IPS-20b (cell line): ENCODE data around the gene CDKN2B-AS1.

ENCODE experiments used
- H3K27ac ChIP-seq: one replicate; pipeline ENCODE4 v1.5.1; 2013; ENCODE audit warnings: low read length
- H3K27me3 ChIP-seq: 2 replicates; pipeline ENCODE4 v1.6.1; 2013; ENCODE audit warnings: mild to moderate bottlenecking, low read length, inconsistent platforms; ENCODE audit not compliant: insufficient read depth
- H3K36me3 ChIP-seq: 2 replicates; pipeline ENCODE4 v1.6.1; 2013; ENCODE audit warnings: low read depth, mild to moderate bottlenecking, inconsistent platforms, low read length, moderate library complexity; ENCODE audit not compliant: insufficient read depth
- H3K4me1 ChIP-seq: 2 replicates; pipeline ENCODE4 v1.6.1; 2013; ENCODE audit warnings: mild to moderate bottlenecking, control low read depth, inconsistent platforms, low read length, moderate library complexity; ENCODE audit not compliant: insufficient read depth
- H3K4me3 ChIP-seq: 2 replicates; pipeline ENCODE4 v1.5.1; 2013; ENCODE audit warnings: mild to moderate bottlenecking, low read length, inconsistent platforms
- H3K9ac ChIP-seq: 2 replicates; pipeline ENCODE4 v1.6.1; 2013; ENCODE audit warnings: low read depth, mild to moderate bottlenecking, inconsistent platforms, low read length, moderate library complexity
- H3K9me3 ChIP-seq: 2 replicates; pipeline ENCODE4 v1.6.1; 2013; ENCODE audit warnings: mild to moderate bottlenecking, low read depth, low read length, inconsistent platforms; ENCODE audit not compliant: insufficient read depth

Gene CDKN2B-AS1

DNA sequence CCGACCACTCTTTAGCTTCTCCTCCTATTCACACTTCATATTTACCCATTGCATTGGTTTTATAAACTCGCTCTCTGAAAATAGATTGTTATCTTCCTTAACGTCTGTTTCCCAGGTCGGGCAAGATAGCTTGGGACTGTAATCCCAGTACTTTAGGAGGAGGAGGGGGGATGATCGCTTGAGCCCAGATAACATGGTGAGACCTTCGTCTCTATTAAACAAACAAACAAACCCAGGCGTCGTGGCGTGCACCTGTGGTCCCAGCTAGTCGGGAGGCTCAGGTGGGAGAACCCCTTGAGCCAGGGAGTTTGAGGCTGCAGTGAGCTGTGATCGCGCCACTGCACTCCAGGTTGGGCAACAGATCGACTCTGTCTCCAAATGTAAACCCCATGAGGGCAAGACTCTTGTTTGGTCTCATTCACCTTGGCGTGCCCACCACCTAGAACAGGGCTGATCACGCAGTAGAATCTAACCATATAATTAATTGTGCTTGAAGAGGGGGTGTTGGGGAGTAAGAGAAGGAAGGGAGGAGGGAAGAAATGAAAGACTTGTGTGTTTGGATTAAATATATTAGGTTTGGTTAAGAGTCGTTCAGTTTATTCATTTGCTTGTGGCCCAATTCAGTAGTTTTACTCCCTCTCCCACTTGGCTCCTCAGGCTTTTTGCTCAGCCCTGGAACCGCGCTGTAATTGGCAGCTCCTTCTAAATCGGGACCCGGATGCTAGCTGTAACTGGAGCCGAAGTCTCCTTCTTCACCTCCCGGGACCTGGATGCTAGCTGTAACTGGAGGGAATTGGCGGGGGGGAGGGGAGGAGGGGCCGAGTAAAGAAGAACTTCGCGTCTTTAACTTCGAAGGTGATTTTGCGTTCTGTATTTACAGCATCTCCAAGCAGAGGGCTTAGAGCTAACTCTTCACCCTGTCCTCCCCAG lies 25.3 kb upstream of the CDKN2B-AS1 start:
- no peak overlapping the region for H3K4me3 ChIP-seq
- H3K36me3 ChIP-seq, result no peaks in the 10 kb centered on the region
- no peak overlapping the region for H3K27ac ChIP-seq
- H3K27me3 ChIP-seq, result peaks cover 100% of the 10 kb centered on the region
- H3K9me3 ChIP-seq, result peaks cover 4% of the 10 kb centered on the region; the same call in 1 of the 2 replicates
- no peak overlapping the region for H3K9ac ChIP-seq
- peaks cover 4% of the 10 kb centered on the region; the same call in 1 of the 2 replicates for H3K4me1 ChIP-seq

GRCh38 chr9:21969951-21970799 lies 24.4 kb upstream of the CDKN2B-AS1 start:
- H3K4me1 ChIP-seq, result peaks cover 4% of the 10 kb centered on the region; the same call in 1 of the 2 replicates
- no peak overlapping the region; the same call in 1 of the 2 replicates for H3K4me3 ChIP-seq
- no peak overlapping the region for H3K27ac ChIP-seq
- H3K27me3 ChIP-seq, result peaks cover 100% of the 10 kb centered on the region
- H3K9me3 ChIP-seq, result peaks cover 4% of the 10 kb centered on the region; the same call in 1 of the 2 replicates
- no peaks in the 10 kb centered on the region for H3K36me3 ChIP-seq
- no peak overlapping the region for H3K9ac ChIP-seq

GRCh38 chr9:21970800-21971640 lies 23.6 kb upstream of the CDKN2B-AS1 start:
- Histone ChIP-seq H3K36me3 (no peaks in the 10 kb centered on the region), H3K4me3 (peak overlapping the region; percentile 26; the same call in 1 of the 2 replicates), H3K9ac (no peak overlapping the region), H3K27me3 (peaks cover 100% of the 10 kb centered on the region), H3K27ac (no peak overlapping the region), H3K4me1 (0 out of 2 replicates have a peak, but pooled peaks cover 4% of the 10 kb centered on the region), H3K9me3 (peaks cover 4% of the 10 kb centered on the region; the same call in 1 of the 2 replicates)

DNA sequence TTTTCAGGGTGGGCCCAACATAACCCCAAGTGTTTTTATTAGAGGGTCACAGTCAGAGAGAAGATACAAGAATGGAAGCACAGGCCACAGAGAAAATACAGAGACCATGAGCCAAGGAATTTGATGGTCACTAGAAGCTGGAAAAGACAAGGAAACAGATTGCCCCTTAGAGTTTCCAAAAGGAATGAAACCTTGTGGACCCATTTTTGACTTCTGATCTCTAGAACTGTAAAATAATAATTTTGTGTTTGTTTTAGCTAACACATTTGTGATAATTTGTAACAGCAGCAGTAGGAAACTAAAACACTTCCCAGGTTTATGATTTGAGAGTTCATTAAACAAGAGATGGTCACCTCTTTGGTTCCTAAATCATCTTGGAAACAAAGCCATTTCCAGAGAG lies 22.2 kb upstream of the CDKN2B-AS1 start:
- Histone ChIP-seq H3K36me3 (no peaks in the 10 kb centered on the region), H3K9ac (no peak overlapping the region), H3K4me3 (no peak overlapping the region), H3K27me3 (peaks cover 100% of the 10 kb centered on the region), H3K4me1 (0 out of 2 replicates have a peak, but pooled peaks cover 4% of the 10 kb centered on the region), H3K9me3 (peaks cover 4% of the 10 kb centered on the region; the same call in 1 of the 2 replicates), H3K27ac (no peak overlapping the region)

- Histone ChIP-seq H3K27ac (no peak overlapping the region), H3K27me3 (peaks cover 100% of the 10 kb centered on the region), H3K4me3 (peak overlapping the region; percentile 61), H3K4me1 (no peaks in the 10 kb centered on the region), H3K9me3 (peaks cover 2% of the 10 kb centered on the region; the same call in 1 of the 2 replicates), H3K36me3 (no peaks in the 10 kb centered on the region), H3K9ac (no peak overlapping the region)
These were observed 20.3 kb upstream of the CDKN2B-AS1 start for GRCh38 chr9:21974343-21974721.

DNA sequence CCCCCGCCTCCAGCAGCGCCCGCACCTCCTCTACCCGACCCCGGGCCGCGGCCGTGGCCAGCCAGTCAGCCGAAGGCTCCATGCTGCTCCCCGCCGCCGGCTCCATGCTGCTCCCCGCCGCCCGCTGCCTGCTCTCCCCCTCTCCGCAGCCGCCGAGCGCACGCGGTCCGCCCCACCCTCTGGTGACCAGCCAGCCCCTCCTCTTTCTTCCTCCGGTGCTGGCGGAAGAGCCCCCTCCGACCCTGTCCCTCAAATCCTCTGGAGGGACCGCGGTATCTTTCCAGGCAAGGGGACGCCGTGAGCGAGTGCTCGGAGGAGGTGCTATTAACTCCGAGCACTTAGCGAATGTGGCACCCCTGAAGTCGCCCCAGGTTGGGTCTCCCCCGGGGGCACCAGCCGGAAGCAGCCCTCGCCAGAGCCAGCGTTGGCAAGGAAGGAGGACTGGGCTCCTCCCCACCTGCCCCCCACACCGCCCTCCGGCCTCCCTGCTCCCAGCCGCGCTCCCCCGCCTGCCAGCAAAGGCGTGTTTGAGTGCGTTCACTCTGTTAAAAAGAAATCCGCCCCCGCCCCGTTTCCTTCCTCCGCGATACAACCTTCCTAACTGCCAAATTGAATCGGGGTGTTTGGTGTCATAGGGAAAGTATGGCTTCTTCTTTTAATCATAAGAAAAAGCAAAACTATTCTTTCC lies 19.7 kb upstream of the CDKN2B-AS1 start:
- H3K27ac ChIP-seq, result no peak overlapping the region
- H3K27me3 ChIP-seq, result peaks cover 100% of the 10 kb centered on the region
- no peaks in the 10 kb centered on the region for H3K4me1 ChIP-seq
- no peaks in the 10 kb centered on the region for H3K9me3 ChIP-seq
- H3K4me3 ChIP-seq, result peak overlapping the region; percentile 61
- no peaks in the 10 kb centered on the region for H3K36me3 ChIP-seq
- H3K9ac ChIP-seq, result no peak overlapping the region

DNA sequence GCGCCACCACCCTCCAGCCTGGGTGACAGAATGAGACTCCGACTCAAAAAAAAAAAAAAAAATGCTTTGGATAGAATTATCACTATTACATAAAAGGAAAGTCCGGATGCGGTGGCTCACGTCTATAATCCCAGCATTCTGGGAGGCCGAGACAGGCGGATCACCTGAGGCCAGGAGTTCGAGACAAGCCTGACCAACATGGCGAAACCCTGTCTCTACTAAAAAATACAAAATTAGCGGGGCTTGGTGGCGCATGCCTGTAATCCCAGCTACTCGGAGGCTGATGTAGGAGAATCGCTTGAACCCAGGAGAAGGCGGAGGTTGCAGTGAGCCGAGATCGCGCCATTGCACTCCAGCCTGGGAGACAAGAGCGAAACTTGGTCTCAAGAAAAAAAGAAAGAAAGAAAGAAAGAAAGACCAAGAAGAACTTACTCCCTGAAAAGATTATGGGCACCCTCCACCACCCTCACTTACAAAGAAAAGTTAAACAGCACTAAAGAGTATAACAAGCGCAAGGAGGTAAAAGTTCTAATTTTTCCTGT lies 18.2 kb upstream of the CDKN2B-AS1 start:
- Histone ChIP-seq H3K4me3 (no peak overlapping the region), H3K9ac (no peak overlapping the region), H3K27me3 (peaks cover 97% of the 10 kb centered on the region), H3K36me3 (no peaks in the 10 kb centered on the region), H3K27ac (no peak overlapping the region), H3K4me1 (no peaks in the 10 kb centered on the region), H3K9me3 (no peaks in the 10 kb centered on the region)

GRCh38 chr9:21982391-21982790 lies 12.2 kb upstream of the CDKN2B-AS1 start:
- Histone ChIP-seq H3K9ac (no peak overlapping the region), H3K4me1 (no peaks in the 10 kb centered on the region), H3K36me3 (no peaks in the 10 kb centered on the region), H3K27me3 (peaks cover 97% of the 10 kb centered on the region), H3K9me3 (no peaks in the 10 kb centered on the region), H3K27ac (no peak overlapping the region), H3K4me3 (no peak overlapping the region)

DNA sequence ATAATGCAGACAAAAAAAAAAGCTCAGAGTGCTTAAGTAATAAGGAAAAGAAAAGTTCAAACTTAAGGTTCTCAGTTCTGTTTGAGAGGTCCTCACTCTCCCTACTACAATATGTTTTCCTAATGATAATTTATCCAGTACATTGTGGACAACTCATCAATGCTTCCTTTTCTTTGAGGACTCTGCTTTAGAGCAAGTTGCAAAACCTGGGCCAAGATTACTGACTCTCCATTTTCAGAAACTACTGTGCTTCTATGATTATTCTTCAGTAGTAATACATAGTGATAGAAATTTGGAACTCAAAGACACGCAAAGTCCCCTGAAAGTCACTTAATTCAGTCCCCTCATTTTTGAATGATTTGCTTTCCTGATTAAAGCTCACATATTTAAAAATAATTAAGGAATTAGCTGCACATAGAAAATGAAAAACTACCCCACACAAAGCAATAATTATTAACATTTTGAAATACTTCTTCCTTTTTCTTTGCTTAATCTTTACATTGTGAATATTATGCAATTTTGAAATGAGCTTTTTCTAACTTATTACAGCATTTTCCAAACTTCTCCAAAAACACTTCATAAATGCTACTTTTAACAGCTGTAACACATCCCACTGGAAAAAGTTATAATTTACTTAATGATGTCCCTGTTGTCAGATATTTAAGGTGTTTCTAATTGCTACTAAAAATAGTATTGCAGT lies 11.6 kb upstream of the CDKN2B-AS1 start:
- Histone ChIP-seq H3K9me3 (no peaks in the 10 kb centered on the region), H3K27me3 (peaks cover 97% of the 10 kb centered on the region), H3K27ac (no peak overlapping the region), H3K36me3 (no peaks in the 10 kb centered on the region), H3K4me3 (no peak overlapping the region), H3K4me1 (no peaks in the 10 kb centered on the region), H3K9ac (no peak overlapping the region)

- no peak overlapping the region for H3K27ac ChIP-seq
- H3K27me3 ChIP-seq, result peaks cover 97% of the 10 kb centered on the region
- no peaks in the 10 kb centered on the region for H3K4me1 ChIP-seq
- no peaks in the 10 kb centered on the region for H3K36me3 ChIP-seq
- no peak overlapping the region for H3K4me3 ChIP-seq
- no peaks in the 10 kb centered on the region for H3K9me3 ChIP-seq
- no peak overlapping the region for H3K9ac ChIP-seq
These were observed 11.0 kb upstream of the CDKN2B-AS1 start for GRCh38 chr9:21983561-21983935.
